Neural cell (in vitro differentiated cells): ENCODE data around the gene C11orf68. TPM values are rescaled to one million over a fixed set of nuclear protein-coding genes. Genes with fewer than 3 reads are reported as not detected.

ENCODE experiments used
- H2AFZ ChIP-seq: fragments of 200-600, 300-800 bp; sonication (generic), shearing (Covaris generic); 2 replicates; pipeline ENCODE4 v1.6.0; 2014; ENCODE audit warnings: low read depth, mild to moderate bottlenecking, antibody characterized with exemption, low read length, moderate library complexity
- H3F3A ChIP-seq: fragments of 200-600 bp; shearing (Covaris generic); 2 replicates; pipeline ENCODE4 v1.6.1; 2016; ENCODE audit warnings: mild to moderate bottlenecking, moderate library complexity, mixed read lengths, antibody characterized with exemption, low read length; ENCODE audit not compliant: insufficient read depth, poor library complexity, severe bottlenecking
- H3K27ac ChIP-seq: fragments of 200-600, 300-800 bp; sonication (generic), shearing (Covaris generic); 2 replicates; pipeline ENCODE4 v1.5.1; 2014; ENCODE audit warnings: mild to moderate bottlenecking, low read length, moderate library complexity
- H3K27me3 ChIP-seq: fragments of 300-800, 200-600 bp; sonication (generic), shearing (Covaris generic); 2 replicates; pipeline ENCODE4 v1.6.0; 2014; ENCODE audit warnings: mild to moderate bottlenecking, low read depth, low read length, moderate library complexity; ENCODE audit not compliant: insufficient read depth
- H3K36me3 ChIP-seq: fragments of 300-800, 200-600 bp; sonication (generic), shearing (Covaris generic); 2 replicates; pipeline ENCODE4 v1.5.1; 2014; ENCODE audit warnings: mild to moderate bottlenecking, antibody characterized with exemption, low read length, moderate library complexity; ENCODE audit not compliant: insufficient read depth
- H3K4me2 ChIP-seq: fragments of 300-800, 200-600 bp; sonication (generic), shearing (Covaris generic); 2 replicates; pipeline ENCODE4 v1.6.0; 2014; ENCODE audit warnings: mild to moderate bottlenecking, low read length
- H3K4me3 ChIP-seq: fragments of 300-800, 200-600 bp; sonication (generic), shearing (Covaris generic); 2 replicates; pipeline ENCODE4 v1.5.1; 2014; ENCODE audit warnings: mild to moderate bottlenecking, low read length, moderate library complexity
- H3K79me2 ChIP-seq: fragments of 200-600 bp; shearing (Covaris generic); replicated peaks from 2 replicates; pipeline ENCODE4 v1.6.0; 2014; ENCODE audit warnings: mild to moderate bottlenecking, low read length, moderate library complexity; ENCODE audit not compliant: insufficient read depth
- H3K9ac ChIP-seq: fragments of 300-800, 200-600 bp; sonication (generic), shearing (Covaris generic); 2 replicates; pipeline ENCODE4 v1.6.1; 2016; ENCODE audit warnings: mild to moderate bottlenecking, low read length, mixed read lengths
- H3K9me2 ChIP-seq: fragments of 200-600 bp; shearing (Covaris generic); 2 replicates; pipeline ENCODE4 v1.6.1; 2016; ENCODE audit warnings: mild to moderate bottlenecking, low read length, mixed read lengths; ENCODE audit not compliant: insufficient read depth
- H3K9me3 ChIP-seq: fragments of 200-600, 300-800 bp; sonication (generic), shearing (Covaris generic); 2 replicates; pipeline ENCODE4 v1.6.1; 2016; ENCODE audit warnings: mild to moderate bottlenecking, mixed run types, low read length, moderate library complexity, mixed read lengths
- H4K20me1 ChIP-seq: fragments of 200-600 bp; shearing (Covaris generic); 2 replicates; pipeline ENCODE4 v1.6.1; 2016; ENCODE audit warnings: mild to moderate bottlenecking, mixed run types; ENCODE audit not compliant: insufficient read depth
- EP300 ChIP-seq: fragments of 450-650 bp; conservative IDR thresholded peaks from 2 replicates; pipeline ENCODE4 v1.6.1; 2014; ENCODE audit warnings: antibody characterized with exemption, mild to moderate bottlenecking, moderate library complexity; ENCODE audit not compliant: poor library complexity, severe bottlenecking
- EZH2 ChIP-seq: fragments of 200-600, 300-800 bp; shearing (Covaris generic), sonication (generic); IDR thresholded peaks from 2 replicates; pipeline ENCODE4 v1.6.1; 2014; ENCODE audit warnings: antibody characterized with exemption, low read length, borderline replicate concordance, mild to moderate bottlenecking; ENCODE audit not compliant: insufficient read depth, poor library complexity, severe bottlenecking
- MXI1 ChIP-seq: fragments of 450-650 bp; conservative IDR thresholded peaks from 2 replicates; pipeline ENCODE4 v1.6.1; 2014; ENCODE audit warnings: antibody characterized with exemption, mild to moderate bottlenecking; ENCODE audit not compliant: poor library complexity, severe bottlenecking
- POLR2AphosphoS5 ChIP-seq: IDR thresholded peaks from 2 replicates; pipeline ENCODE4 v1.6.1; 2012
- RAD21 ChIP-seq: fragments of 450-650 bp; conservative IDR thresholded peaks from 2 replicates; pipeline ENCODE4 v1.6.1; 2014; ENCODE audit warnings: antibody characterized with exemption, mild to moderate bottlenecking, moderate library complexity
- SMC3 ChIP-seq: fragments of 450-650 bp; conservative IDR thresholded peaks from 2 replicates; pipeline ENCODE4 v1.6.1; 2014; ENCODE audit warnings: antibody characterized with exemption, mild to moderate bottlenecking, moderate library complexity; ENCODE audit not compliant: poor library complexity
- TAF1 ChIP-seq: IDR thresholded peaks from 2 replicates; pipeline ENCODE4 v1.6.1; 2012; ENCODE audit warnings: low read depth
- polyA plus RNA-seq: library from polyadenylated mRNA; depleted of rRNA; stranded (reverse); fragments of >200 nt; gene quantifications from 2 replicates; pipeline ENCODE4 v1.2.3, GENCODE V29; 2014
- TF ChIP-seq, protein P1 (sequence below): IDR thresholded peaks from 2 replicates; pipeline ENCODE4 v1.6.1; 2012; ENCODE audit warnings: borderline replicate concordance
- TF ChIP-seq, protein P2 (sequence below): fragments of 450-650 bp; IDR thresholded peaks from 2 replicates; pipeline ENCODE4 v1.5.1; 2014; ENCODE audit warnings: antibody characterized with exemption, mild to moderate bottlenecking, moderate library complexity; ENCODE audit not compliant: poor library complexity, severe bottlenecking

Gene C11orf68
- polyA plus RNA-seq, 1 donor from 2014 or later = 13.3 TPM

DNA sequence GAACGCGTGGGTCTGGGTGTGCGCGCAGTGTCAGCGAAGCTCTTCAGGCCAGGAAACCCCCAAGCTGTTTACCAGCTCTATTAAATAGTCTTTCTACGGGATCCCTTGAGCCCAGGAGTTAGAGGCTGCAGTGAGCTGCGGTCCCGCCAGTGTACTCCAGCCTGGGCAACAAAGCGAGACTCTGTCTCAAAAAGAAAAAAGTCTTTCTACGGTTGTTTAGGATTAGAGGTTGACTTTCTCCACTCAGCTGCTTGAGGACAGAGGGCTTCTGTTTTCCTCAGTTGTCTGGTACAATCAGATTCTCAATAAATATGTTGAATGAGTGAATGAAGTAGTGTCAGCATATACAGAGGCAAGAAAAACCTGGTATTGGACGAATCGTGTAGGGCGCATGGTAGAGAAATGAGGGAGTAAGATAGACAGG is 43.3 kb upstream of the C11orf68 start:
- H2AFZ ChIP-seq = no peak overlapping the region

DNA sequence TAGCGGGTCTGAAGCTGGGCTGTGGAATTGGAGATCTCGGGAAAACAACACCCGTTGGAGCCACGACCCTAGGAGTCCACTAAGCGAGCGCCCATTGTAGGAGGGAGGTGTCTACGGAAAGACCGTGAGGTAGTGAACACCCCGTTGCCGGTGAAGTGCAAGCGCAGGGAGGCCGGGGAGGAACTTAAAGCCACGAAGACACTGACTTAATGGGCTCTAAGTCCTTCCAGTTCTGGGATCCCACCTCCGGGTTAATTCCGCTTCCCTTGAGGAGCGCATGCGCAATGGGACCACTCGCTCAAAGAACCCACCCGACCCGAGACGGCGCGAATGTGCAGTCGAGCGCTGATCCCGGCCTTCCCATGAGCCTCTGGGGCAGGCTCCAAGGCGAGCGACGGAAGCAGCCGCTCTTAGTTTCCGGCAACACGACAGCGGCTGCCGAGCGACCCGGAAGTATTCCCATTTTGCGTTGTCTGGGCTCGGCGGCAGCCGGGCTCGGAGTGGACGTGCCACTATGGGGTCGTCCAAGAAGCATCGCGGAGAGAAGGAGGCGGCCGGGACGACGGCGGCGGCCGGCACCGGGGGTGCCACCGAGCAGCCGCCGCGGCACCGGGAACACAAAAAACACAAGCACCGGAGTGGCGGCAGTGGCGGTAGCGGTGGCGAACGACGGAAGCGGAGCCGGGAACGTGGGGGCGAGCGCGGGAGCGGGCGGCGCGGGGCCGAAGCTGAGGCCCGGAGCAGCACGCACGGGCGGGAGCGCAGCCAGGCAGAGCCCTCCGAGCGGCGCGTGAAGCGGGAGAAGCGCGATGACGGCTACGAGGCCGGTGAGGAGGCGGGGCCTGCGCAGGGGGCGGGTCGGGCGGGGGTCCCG is 42.6 kb upstream of the C11orf68 start, which contains the start of gene SART1:
Gene SART1, plus strand, starts transcription at position 468 of the 874 bp plus-strand sequence. Its CDS starts 47 bp downstream, at position 515.
- Histone ChIP-seq H4K20me1 (no peaks in the 10 kb centered on the region), H3K4me3 (peak within 1 kb of the TSS; percentile 97), H3K27me3 (no peaks in the 10 kb centered on the region), H3K36me3 (no peaks in the 10 kb centered on the region), H3K9me2 (no peaks in the 10 kb centered on the region), H3F3A (no peaks in the 10 kb centered on the region), H3K9me3 (no peaks in the 10 kb centered on the region), H3K9ac (peak within 1 kb of the TSS; percentile 95), H2AFZ (peak within 1 kb of the TSS; percentile 98), H3K79me2 (peaks cover 19% of the 10 kb centered on the region), H3K27ac (peak within 1 kb of the TSS; percentile 94), H3K4me2 (peak within 1 kb of the TSS; percentile 68)
- TF ChIP-seq EP300 (peak; percentile 57), SMC3 (peak; percentile 59), EZH2 (no peak), POLR2AphosphoS5 (peak; percentile 93), MXI1 (peak; percentile 92), TAF1 (peak; percentile 92), RAD21 (no peak)
- TF ChIP-seq, protein P1, sequence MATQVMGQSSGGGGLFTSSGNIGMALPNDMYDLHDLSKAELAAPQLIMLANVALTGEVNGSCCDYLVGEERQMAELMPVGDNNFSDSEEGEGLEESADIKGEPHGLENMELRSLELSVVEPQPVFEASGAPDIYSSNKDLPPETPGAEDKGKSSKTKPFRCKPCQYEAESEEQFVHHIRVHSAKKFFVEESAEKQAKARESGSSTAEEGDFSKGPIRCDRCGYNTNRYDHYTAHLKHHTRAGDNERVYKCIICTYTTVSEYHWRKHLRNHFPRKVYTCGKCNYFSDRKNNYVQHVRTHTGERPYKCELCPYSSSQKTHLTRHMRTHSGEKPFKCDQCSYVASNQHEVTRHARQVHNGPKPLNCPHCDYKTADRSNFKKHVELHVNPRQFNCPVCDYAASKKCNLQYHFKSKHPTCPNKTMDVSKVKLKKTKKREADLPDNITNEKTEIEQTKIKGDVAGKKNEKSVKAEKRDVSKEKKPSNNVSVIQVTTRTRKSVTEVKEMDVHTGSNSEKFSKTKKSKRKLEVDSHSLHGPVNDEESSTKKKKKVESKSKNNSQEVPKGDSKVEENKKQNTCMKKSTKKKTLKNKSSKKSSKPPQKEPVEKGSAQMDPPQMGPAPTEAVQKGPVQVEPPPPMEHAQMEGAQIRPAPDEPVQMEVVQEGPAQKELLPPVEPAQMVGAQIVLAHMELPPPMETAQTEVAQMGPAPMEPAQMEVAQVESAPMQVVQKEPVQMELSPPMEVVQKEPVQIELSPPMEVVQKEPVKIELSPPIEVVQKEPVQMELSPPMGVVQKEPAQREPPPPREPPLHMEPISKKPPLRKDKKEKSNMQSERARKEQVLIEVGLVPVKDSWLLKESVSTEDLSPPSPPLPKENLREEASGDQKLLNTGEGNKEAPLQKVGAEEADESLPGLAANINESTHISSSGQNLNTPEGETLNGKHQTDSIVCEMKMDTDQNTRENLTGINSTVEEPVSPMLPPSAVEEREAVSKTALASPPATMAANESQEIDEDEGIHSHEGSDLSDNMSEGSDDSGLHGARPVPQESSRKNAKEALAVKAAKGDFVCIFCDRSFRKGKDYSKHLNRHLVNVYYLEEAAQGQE = peak; percentile 86
- TF ChIP-seq, protein P2, sequence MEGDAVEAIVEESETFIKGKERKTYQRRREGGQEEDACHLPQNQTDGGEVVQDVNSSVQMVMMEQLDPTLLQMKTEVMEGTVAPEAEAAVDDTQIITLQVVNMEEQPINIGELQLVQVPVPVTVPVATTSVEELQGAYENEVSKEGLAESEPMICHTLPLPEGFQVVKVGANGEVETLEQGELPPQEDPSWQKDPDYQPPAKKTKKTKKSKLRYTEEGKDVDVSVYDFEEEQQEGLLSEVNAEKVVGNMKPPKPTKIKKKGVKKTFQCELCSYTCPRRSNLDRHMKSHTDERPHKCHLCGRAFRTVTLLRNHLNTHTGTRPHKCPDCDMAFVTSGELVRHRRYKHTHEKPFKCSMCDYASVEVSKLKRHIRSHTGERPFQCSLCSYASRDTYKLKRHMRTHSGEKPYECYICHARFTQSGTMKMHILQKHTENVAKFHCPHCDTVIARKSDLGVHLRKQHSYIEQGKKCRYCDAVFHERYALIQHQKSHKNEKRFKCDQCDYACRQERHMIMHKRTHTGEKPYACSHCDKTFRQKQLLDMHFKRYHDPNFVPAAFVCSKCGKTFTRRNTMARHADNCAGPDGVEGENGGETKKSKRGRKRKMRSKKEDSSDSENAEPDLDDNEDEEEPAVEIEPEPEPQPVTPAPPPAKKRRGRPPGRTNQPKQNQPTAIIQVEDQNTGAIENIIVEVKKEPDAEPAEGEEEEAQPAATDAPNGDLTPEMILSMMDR = peak; percentile 23

More for the DNA sequence above, 43.3 kb upstream of the C11orf68 start:
- H3K4me3 ChIP-seq = peak overlapping the region; percentile 97
- no peak for TF ChIP-seq POLR2AphosphoS5
- no peak for TF ChIP-seq SMC3
- TF ChIP-seq EZH2 = no peak
- TF ChIP-seq, protein P2 = no peak
- TF ChIP-seq TAF1 = no peak
- no peak for TF ChIP-seq RAD21
- H3F3A ChIP-seq = no peaks in the 10 kb centered on the region
- H3K9ac ChIP-seq = peak overlapping the region; percentile 95
- no peaks in the 10 kb centered on the region for H4K20me1 ChIP-seq
- H3K27ac ChIP-seq = peak overlapping the region; percentile 94
- H3K9me2 ChIP-seq = no peaks in the 10 kb centered on the region
- no peaks in the 10 kb centered on the region for H3K27me3 ChIP-seq
- no peaks in the 10 kb centered on the region for H3K36me3 ChIP-seq
- peaks cover 19% of the 10 kb centered on the region for H3K79me2 ChIP-seq
- peak overlapping the region; percentile 59 for H3K4me2 ChIP-seq
- no peaks in the 10 kb centered on the region for H3K9me3 ChIP-seq
